Effector memory CD4-positive, alpha-beta T cell (primary cell): ENCODE results near the gene BRD2.

ENCODE experiments used
- DNase-seq, 3 donors: peaks; one replicate each; pipeline ENCODE4 v3.0.0-alpha.2; 2020
- H3K27ac ChIP-seq: 2 replicates; pipeline ENCODE4 v1.7.0; 2013; ENCODE audit warnings: mild to moderate bottlenecking, low read length, moderate library complexity; ENCODE audit not compliant: insufficient read depth, poor library complexity, severe bottlenecking
- H3K27me3 ChIP-seq: replicated peaks from 2 replicates; pipeline ENCODE4 v1.7.0; 2013; ENCODE audit warnings: mild to moderate bottlenecking, low read length; ENCODE audit not compliant: insufficient read depth, control insufficient read depth, poor library complexity, severe bottlenecking
- H3K36me3 ChIP-seq: 2 replicates; pipeline ENCODE4 v1.7.0; 2013; ENCODE audit warnings: mild to moderate bottlenecking, low read length, moderate library complexity; ENCODE audit not compliant: control insufficient read depth, insufficient read depth
- H3K4me1 ChIP-seq: 2 replicates; pipeline ENCODE4 v1.7.0; 2013; ENCODE audit warnings: low read length, mild to moderate bottlenecking; ENCODE audit not compliant: control insufficient read depth, insufficient read depth, poor library complexity, severe bottlenecking
- H3K4me3 ChIP-seq: 2 replicates; pipeline ENCODE4 v1.7.0; 2013; ENCODE audit warnings: low read length, low read depth, mild to moderate bottlenecking; ENCODE audit not compliant: insufficient read depth, poor library complexity, severe bottlenecking
- H3K9me3 ChIP-seq: 2 replicates; pipeline ENCODE4 v1.7.0; 2013; ENCODE audit warnings: mild to moderate bottlenecking, low read length, moderate library complexity; ENCODE audit not compliant: control insufficient read depth

Gene BRD2

DNA sequence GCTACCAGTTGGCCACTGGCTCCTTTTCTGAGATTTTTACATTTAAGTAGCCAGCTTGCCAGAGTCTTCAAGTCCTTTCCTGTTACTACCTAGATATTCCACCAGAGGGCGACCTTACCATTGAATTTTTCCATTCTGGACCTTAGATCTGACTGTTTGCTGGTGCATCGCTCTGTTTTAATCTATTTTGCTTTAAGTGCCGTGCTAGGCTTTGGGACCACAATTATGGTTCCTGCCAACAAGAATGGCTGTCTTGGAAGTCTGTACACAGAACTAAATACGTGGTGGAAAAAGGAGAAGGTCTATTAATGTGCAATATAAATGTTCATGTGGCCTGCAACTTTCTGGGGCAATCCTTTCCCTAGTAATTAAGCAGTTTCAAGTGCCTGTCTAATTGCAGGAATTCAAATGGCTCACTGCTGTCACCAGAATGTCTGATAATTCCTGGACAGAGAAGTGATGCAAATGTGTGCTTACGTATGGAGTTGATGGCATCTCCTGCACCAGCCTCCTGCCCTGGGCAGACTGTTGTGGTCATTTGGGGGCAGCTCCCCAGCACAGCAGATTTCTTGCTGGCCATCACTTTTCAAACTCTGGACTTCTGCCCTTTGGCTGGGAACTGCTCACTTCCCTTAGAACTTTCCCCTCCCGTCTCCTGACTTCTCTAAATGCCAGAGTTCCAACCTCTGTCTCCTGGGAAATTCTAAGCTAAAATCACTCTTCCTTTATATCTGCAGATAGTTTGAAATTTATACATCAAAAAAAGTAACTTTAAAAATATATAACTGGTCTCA is 46.6 kb downstream of the BRD2 start:
- Histone ChIP-seq H3K9me3 (no peaks in the 10 kb centered on the region), H3K27ac (no peak overlapping the region), H3K36me3 (no peaks in the 10 kb centered on the region), H3K4me1 (no peaks in the 10 kb centered on the region), H3K27me3 (peaks cover 8% of the 10 kb centered on the region), H3K4me3 (no peak overlapping the region)
- DNase-seq = peak in 1 of 3 donors; percentile 46

DNA sequence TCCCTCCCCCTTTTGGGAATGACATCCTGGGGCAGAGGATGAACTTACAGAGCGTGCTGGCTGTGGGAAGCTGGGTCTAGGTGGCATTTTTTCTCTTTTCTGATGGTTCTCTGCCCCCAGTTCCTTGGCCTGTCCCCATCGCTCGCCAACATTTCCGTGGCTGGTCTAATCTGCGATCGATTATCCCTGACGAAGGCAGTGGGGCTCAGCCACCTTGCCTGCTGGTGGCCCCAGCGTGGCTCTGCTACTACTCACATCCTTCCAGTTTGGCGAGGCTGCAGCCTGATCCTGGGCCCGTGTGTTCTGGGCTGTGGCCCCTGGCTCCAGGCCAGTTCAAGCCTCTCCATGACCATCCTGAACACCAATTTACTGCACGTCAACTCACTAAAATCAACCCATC is 47.4 kb downstream of the BRD2 start:
- no peaks in the 10 kb centered on the region for H3K4me1 ChIP-seq
- peaks cover 8% of the 10 kb centered on the region for H3K27me3 ChIP-seq
- no peaks in the 10 kb centered on the region for H3K36me3 ChIP-seq
- no peak overlapping the region for H3K4me3 ChIP-seq
- H3K9me3 ChIP-seq = no peaks in the 10 kb centered on the region
- no peak overlapping the region for H3K27ac ChIP-seq
- DNase-seq = no peak

DNA sequence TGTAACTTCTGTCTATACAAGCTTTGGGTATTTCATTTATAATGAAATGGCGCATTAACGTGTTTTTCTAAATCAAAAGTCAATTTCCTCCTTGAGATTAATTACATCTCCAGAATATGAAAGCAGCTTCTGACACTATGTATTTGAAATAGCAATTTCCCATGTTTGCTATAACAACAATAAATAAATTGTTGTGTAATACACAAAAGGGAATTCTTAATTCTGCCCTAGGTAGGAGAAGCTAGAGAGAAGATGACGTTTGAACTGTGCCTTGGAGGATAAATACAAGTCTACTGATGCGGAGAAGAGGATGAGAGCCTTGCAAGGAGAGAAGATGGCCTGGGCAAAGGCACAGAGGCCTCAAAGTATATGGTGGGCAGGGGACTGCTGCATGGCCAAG is 48.6 kb downstream of the BRD2 start:
- H3K4me1 ChIP-seq = no peaks in the 10 kb centered on the region
- H3K4me3 ChIP-seq = no peak overlapping the region
- H3K36me3 ChIP-seq = no peaks in the 10 kb centered on the region
- peaks cover 8% of the 10 kb centered on the region for H3K27me3 ChIP-seq
- no peak overlapping the region for H3K27ac ChIP-seq
- H3K9me3 ChIP-seq = no peaks in the 10 kb centered on the region
- no peak for DNase-seq

DNA sequence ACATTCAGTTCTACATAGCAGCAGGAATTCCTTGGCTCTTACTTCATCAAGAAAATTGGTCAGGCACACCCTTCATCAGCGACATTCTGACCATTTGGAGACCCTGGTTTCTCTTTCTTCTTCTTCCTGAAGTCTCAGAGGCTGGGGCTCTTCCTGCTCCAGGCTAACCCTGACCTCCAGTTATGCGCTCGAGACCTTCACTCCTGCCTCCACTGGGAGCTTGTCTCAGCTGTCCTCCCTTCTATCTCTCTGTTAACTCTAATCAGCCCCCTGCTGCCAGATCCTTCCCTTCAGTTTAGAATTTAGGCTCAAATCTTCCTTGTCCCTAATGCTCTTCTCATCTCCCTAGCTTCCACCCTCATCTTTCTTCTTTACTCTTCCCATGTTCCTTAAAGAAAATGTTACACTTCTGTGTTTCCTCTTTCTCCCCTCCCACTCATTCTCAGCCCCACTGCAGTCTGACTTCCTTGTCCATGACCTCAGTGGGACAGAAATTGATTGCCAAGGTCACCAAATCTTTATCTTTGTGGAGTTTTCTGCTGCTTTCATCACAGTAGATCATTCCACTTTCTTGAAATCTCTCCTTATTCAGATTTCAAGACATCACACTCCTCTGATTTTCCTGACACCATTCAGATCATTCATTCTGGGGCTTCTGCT is 49.4 kb downstream of the BRD2 start:
- Histone ChIP-seq H3K4me1 (no peaks in the 10 kb centered on the region), H3K4me3 (no peak overlapping the region), H3K9me3 (no peaks in the 10 kb centered on the region), H3K36me3 (no peaks in the 10 kb centered on the region), H3K27me3 (peaks cover 8% of the 10 kb centered on the region), H3K27ac (no peak overlapping the region)
- DNase-seq = no peak

DNA sequence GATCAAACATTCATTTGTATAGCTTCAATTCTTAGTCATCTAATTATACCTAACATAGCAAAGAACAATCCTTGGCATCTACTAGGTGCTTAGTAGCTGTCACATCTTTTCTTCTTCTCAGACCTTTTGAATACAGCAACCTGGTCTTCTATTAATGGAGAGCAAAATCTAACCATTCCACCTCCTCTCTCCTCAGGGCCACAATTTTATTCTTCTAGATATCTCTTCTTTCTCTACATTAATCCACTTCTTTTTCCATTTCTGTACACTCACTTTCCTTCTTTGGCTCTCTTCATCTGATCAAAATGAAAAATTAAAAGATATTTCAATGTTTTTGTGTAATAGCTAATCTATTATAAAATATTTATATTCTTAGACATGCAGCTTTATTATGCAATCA is 50.0 kb downstream of the BRD2 start:
- no peaks in the 10 kb centered on the region for H3K9me3 ChIP-seq
- no peaks in the 10 kb centered on the region for H3K36me3 ChIP-seq
- no peak overlapping the region for H3K4me3 ChIP-seq
- H3K27me3 ChIP-seq = peaks cover 6% of the 10 kb centered on the region
- H3K27ac ChIP-seq = no peak overlapping the region
- DNase-seq = no peak
- no peaks in the 10 kb centered on the region for H3K4me1 ChIP-seq

DNA sequence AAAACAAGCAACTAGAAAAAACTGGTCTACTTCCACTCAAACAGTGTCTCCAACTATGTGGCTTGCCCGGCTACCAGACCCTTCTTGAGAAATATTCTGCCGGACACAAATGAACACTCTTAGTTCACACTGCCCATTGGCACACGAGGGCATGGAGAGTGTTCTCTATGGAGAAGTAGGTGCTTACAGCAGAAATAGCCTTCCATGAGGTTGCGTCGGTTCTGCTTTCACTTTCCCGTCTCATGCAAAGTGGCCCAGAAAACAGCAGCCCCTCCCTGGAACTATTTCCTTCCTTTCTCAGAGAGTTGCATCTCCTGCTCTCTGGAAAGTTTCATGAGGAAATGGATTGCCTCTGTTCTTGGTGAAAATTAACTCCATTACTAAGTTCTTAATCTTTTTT is 50.5 kb downstream of the BRD2 start:
- peaks cover 3% of the 10 kb centered on the region for H3K27me3 ChIP-seq
- H3K4me3 ChIP-seq = peak overlapping the region; percentile 35
- no peaks in the 10 kb centered on the region for H3K4me1 ChIP-seq
- no peaks in the 10 kb centered on the region for H3K36me3 ChIP-seq
- no peak for DNase-seq
- no peaks in the 10 kb centered on the region for H3K9me3 ChIP-seq
- no peak overlapping the region for H3K27ac ChIP-seq

DNA sequence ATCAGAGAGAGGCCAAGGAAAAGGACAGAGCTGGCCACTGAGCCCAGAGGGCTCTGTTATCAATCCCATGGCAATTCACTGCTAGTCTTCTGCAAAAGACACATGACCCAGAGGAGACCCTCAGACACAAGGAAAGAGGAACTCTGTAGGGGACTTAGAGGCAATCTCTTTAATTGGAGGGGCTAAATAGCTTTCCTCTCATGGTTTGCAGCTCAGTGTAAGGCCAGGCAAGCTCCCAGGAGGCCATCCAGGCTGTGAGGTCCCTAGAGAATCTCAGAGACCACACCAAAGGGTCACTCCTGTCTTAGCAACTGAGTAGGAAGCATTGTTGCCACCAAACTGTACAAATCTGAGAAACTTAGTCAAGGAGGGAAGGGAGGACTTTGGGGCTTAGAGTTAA is 51.0 kb downstream of the BRD2 start:
- no peaks in the 10 kb centered on the region for H3K27me3 ChIP-seq

DNA sequence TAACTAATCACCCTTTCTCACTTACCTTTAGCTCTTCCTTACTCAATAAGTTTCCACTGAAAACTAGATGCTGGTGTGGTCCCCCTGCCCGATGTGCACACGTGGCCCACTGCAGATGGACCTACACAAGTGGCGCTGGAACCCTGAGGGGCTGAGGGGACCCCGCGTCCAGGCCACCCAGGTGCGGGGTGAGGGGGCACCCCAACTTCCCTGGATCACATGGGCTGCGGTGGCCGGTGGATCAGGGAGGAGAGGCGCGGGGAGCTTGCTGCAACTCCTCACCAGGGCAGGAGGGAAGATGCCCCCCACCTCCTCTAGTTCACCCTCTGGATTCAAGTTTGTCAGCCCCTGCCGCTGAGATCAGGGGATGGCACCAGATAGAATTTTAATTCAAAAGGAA is 53.5 kb downstream of the BRD2 start:
- H3K36me3 ChIP-seq = no peaks in the 10 kb centered on the region
- no peaks in the 10 kb centered on the region for H3K4me1 ChIP-seq
- H3K27me3 ChIP-seq = no peaks in the 10 kb centered on the region
- H3K4me3 ChIP-seq = no peak overlapping the region
- no peaks in the 10 kb centered on the region for H3K9me3 ChIP-seq
- no peak for DNase-seq
- no peak overlapping the region for H3K27ac ChIP-seq

More for the DNA sequence above, 51.0 kb downstream of the BRD2 start:
- no peak for DNase-seq
- H3K4me3 ChIP-seq = no peak overlapping the region
- no peaks in the 10 kb centered on the region for H3K9me3 ChIP-seq
- no peaks in the 10 kb centered on the region for H3K36me3 ChIP-seq
- H3K4me1 ChIP-seq = no peaks in the 10 kb centered on the region
- no peak overlapping the region for H3K27ac ChIP-seq

DNA sequence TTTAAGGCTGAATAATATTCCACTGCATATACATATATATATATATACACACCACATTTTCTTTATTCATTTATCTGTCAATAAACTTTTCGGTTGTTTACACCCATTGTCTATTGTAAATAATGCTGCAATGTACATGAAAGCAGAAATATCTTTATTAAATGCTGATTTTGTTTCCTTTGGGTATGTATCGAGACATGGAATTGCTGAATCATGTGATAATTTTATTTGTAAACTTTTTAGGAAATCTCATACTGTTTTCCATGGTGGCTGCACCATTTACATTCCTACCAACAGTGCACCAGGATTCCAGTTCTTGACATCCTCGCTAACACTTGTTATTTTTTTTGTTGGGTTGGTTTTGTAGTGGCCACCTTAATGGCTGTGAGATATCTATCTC is 55.1 kb downstream of the BRD2 start:
- no peak for DNase-seq
- Histone ChIP-seq H3K36me3 (no peaks in the 10 kb centered on the region), H3K4me1 (no peaks in the 10 kb centered on the region), H3K27ac (no peak overlapping the region), H3K27me3 (no peaks in the 10 kb centered on the region), H3K9me3 (no peaks in the 10 kb centered on the region), H3K4me3 (no peak overlapping the region)

DNA sequence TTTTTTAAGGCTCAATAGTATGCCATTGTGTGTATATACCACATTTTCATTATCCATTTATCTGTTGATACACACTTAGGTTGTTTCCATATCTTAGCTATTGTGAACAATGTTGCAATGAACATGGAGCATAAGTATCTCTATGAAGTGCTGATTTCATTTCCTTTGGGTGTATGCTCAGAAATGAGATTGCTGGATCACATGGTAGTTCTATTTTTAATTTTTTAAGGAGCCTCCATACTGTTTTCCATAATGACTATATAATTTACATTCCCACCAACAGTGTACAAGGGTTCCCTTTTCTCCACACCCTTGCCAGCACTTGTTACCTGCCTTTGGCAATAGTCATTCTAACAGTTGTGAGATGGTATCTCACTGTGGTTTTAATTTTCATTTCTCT is 56.1 kb downstream of the BRD2 start:
- H3K4me1 ChIP-seq = no peaks in the 10 kb centered on the region
- no peak for DNase-seq
- no peak overlapping the region for H3K4me3 ChIP-seq
- H3K27me3 ChIP-seq = no peaks in the 10 kb centered on the region
- no peaks in the 10 kb centered on the region for H3K9me3 ChIP-seq
- H3K27ac ChIP-seq = no peak overlapping the region
- H3K36me3 ChIP-seq = no peaks in the 10 kb centered on the region
